Endothelial cell of umbilical vein (primary cell): Measurements from ENCODE around the gene TBC1D10A. TPM values are rescaled to one million over a fixed set of nuclear protein-coding genes. Genes with fewer than 3 reads are reported as not detected.
A peak's percentile ranks its signal among the peaks of the same experiment; 100 is the strongest.

Experiments used
- BruUV-seq: library from RNA; stranded (reverse); fragments of 400-500 nt; replicated peaks from 2 replicates; lab custom pipeline; 2021; lab: Mats Ljungman, UMichigan
- CTCF ChIA-PET: fragments of 300-600, 350-600 bp; sonication (Branson Sonifier 250); formaldehyde crosslinking; loops from one replicate; lab custom pipeline; 2021; ENCODE audit warnings: antibody characterized with exemption, inconsistent platforms; lab: Charles Lee
- POLR2A ChIA-PET: fragments of 300-600, 350-600 bp; sonication (Branson Sonifier 250); formaldehyde crosslinking; loops from one replicate; lab custom pipeline; 2021; ENCODE audit warnings: antibody characterized with exemption, inconsistent platforms; lab: Charles Lee
- DNase-seq: peaks from one replicate; pipeline ENCODE4 v3.0.0-alpha.2; 2011; ENCODE audit warnings: low read depth, low spot score
- FAIRE-seq: peaks from 2 replicates; lab custom pipeline; 2011; peaks lifted over from hg19 to GRCh38; lab: Jason Lieb, UNC
- H2AFZ ChIP-seq: 2 replicates; pipeline ENCODE4 v1.6.0; 2012; ENCODE audit warnings: low read depth, low read length, control low read depth, inconsistent platforms
- H3K27ac ChIP-seq: 2 replicates; pipeline ENCODE4 v1.5.1; 2011; ENCODE audit warnings: low read depth, mild to moderate bottlenecking, control low read depth, low read length, moderate library complexity; ENCODE audit not compliant: insufficient read depth
- H3K27me3 ChIP-seq, 2 experiments: 2 replicates each; pipeline versions ENCODE4 v1.6.0 to v1.6.1; 2011; ENCODE audit warnings: low read length in 2 of 2, mixed read lengths in 1 of 2; ENCODE audit not compliant: control insufficient read depth in 2 of 2, insufficient read depth in 2 of 2
- H3K36me3 ChIP-seq, 2 experiments: 2 replicates in 1 of 2; 3 replicates in 1 of 2; pipeline ENCODE4 v1.5.1; 2011; ENCODE audit warnings: low read length in 2 of 2, mild to moderate bottlenecking in 1 of 2, moderate library complexity in 1 of 2; ENCODE audit not compliant: control insufficient read depth in 2 of 2, insufficient read depth in 2 of 2; ENCODE audit errors: extremely low read depth in 1 of 2
- H3K4me1 ChIP-seq: 3 replicates; pipeline ENCODE4 v1.5.1; 2011; ENCODE audit warnings: mild to moderate bottlenecking, low read length; ENCODE audit not compliant: control insufficient read depth, insufficient read depth; ENCODE audit errors: extremely low read depth
- H3K4me2 ChIP-seq: 2 replicates; pipeline ENCODE4 v1.6.1; 2011; ENCODE audit warnings: low read length, control low read depth, mixed read lengths; ENCODE audit not compliant: insufficient read depth
- H3K4me3 ChIP-seq, 3 experiments: fragments of 200-600 bp in 1 of 3; sonication (generic), shearing (Covaris generic) in 1 of 3; replicated peaks in 1 of 3; 2 replicates each; pipeline ENCODE4 v1.5.1; 2011 to 2016; ENCODE audit warnings: control low read depth in 3 of 3, low read length in 3 of 3, mild to moderate bottlenecking in 2 of 3, inconsistent platforms in 1 of 3, low read depth in 1 of 3, moderate library complexity in 1 of 3; ENCODE audit not compliant: insufficient read depth in 1 of 3
- H3K79me2 ChIP-seq: 2 replicates; pipeline ENCODE4 v1.6.0; 2012; ENCODE audit warnings: low read length, inconsistent platforms; ENCODE audit not compliant: control insufficient read depth, insufficient read depth
- H3K9ac ChIP-seq: replicated peaks from 2 replicates; pipeline ENCODE3; 2011; ENCODE audit warnings: low read length, control low read depth; ENCODE audit not compliant: insufficient read depth; ENCODE audit errors: extremely low read depth
- H3K9me1 ChIP-seq: replicated peaks from 3 replicates; pipeline ENCODE4 v1.6.0; 2011; ENCODE audit warnings: mild to moderate bottlenecking, low read length; ENCODE audit not compliant: control insufficient read depth, insufficient read depth; ENCODE audit errors: extremely low read depth
- H3K9me3 ChIP-seq: replicated peaks from 2 replicates; pipeline ENCODE4 v1.5.1; 2012; ENCODE audit warnings: low read length, inconsistent platforms; ENCODE audit not compliant: control insufficient read depth, insufficient read depth
- H4K20me1 ChIP-seq: replicated peaks from 2 replicates; pipeline ENCODE3; 2011; ENCODE audit warnings: mild to moderate bottlenecking, low read length; ENCODE audit not compliant: control insufficient read depth, insufficient read depth; ENCODE audit errors: extremely low read depth
- CTCF ChIP-seq, 2 donors: IDR thresholded peaks; 1 replicate in 1 of 2; 2 replicates in 1 of 2; pipeline ENCODE4 v1.5.1; 2011; ENCODE audit warnings: low read length in 2 of 2, mild to moderate bottlenecking in 2 of 2, moderate library complexity in 2 of 2, control low read depth in 1 of 2, inconsistent platforms in 1 of 2, low read depth in 1 of 2; ENCODE audit not compliant: insufficient read depth in 1 of 2; ENCODE audit errors: extremely low read depth in 1 of 2
- EZH2 ChIP-seq: IDR thresholded peaks from 2 replicates; pipeline ENCODE4 v1.6.1; 2012; ENCODE audit warnings: borderline replicate concordance, low read depth, mild to moderate bottlenecking, moderate library complexity, low read length, inconsistent platforms; ENCODE audit not compliant: severe bottlenecking
- FOS ChIP-seq: IDR thresholded peaks from 2 replicates; pipeline ENCODE4 v1.6.1; 2011; ENCODE audit warnings: mild to moderate bottlenecking, low read length, moderate library complexity, borderline replicate concordance; ENCODE audit not compliant: insufficient read depth
- GATA2 ChIP-seq: IDR thresholded peaks from 2 replicates; pipeline ENCODE4 v1.7.0; 2011; ENCODE audit warnings: low read depth, mild to moderate bottlenecking, moderate library complexity, mixed read lengths, low read length; ENCODE audit not compliant: insufficient read length, insufficient read depth
- JUN ChIP-seq: IDR thresholded peaks from 2 replicates; pipeline ENCODE4 v1.6.1; 2011; ENCODE audit warnings: borderline replicate concordance, low read depth; ENCODE audit not compliant: insufficient read length, insufficient read depth
- MAX ChIP-seq: IDR thresholded peaks from 2 replicates; pipeline ENCODE4 v1.6.1; 2011; ENCODE audit not compliant: insufficient read depth, insufficient read length
- MYC ChIP-seq: IDR thresholded peaks from one replicate; pipeline ENCODE4 v1.6.1; 2011; ENCODE audit warnings: mild to moderate bottlenecking, low read depth, low read length
- POLR2A ChIP-seq: IDR thresholded peaks from 2 replicates; pipeline ENCODE4 v1.6.1; 2012; ENCODE audit warnings: low read depth, mild to moderate bottlenecking, control low read depth, low read length
- POLR2AphosphoS5 ChIP-seq: IDR thresholded peaks from 2 replicates; pipeline ENCODE4 v1.6.1; 2012; ENCODE audit warnings: low read depth, mild to moderate bottlenecking, control low read depth, low read length, moderate library complexity; ENCODE audit not compliant: insufficient read depth
- dilution Hi-C: fragments of 300-500 bp; cut with MboI; formaldehyde crosslinking; loops from one replicate; pipeline ENCODE4 v1.15.0; 2019; ENCODE audit warnings: low sequenced_read_pairs; ENCODE audit not compliant: extremely low pct_ligation_motif_present
- intact Hi-C: fragments of 100-400 bp; cut with micrococcal nuclease; formaldehyde crosslinking; loops from one replicate; pipeline ENCODE4 v1.10.0; 2022
- polyA plus RNA-seq, 4 experiments: library from polyadenylated mRNA; depleted of rRNA in 3 of 4; stranded (reverse) in 3 of 4; unstranded in 1 of 4; fragments of >200 nt; gene quantifications; 2 replicates each; pipeline versions ENCODE4 v1.2.1 to v1.2.3, GENCODE V29; 2011 to 2012; ENCODE audit warnings: missing spikeins in 1 of 4
- total RNA-seq: library from RNA; stranded (reverse); gene quantifications from 2 replicates; pipeline ENCODE4 v1.2.3, GENCODE V29; 2021

The TBC1D10A gene
- total and polyA plus RNA-seq, 2 donors (not counting 3 experiments of a cell fraction or from before 2014, with no cell fraction given) = 10.0 to 11.9 TPM

- Histone ChIP-seq H3K36me3 (no peaks in the 10 kb centered on the region), H3K27ac (no peak overlapping the region), H4K20me1 (no peaks in the 10 kb centered on the region), H3K27me3 (no peaks in the 10 kb centered on the region), H3K4me2 (no peak overlapping the region), H3K79me2 (no peaks in the 10 kb centered on the region), H3K4me3 (no peak overlapping the region), H3K9ac (no peak overlapping the region), H2AFZ (no peak overlapping the region), H3K9me1 (no peaks in the 10 kb centered on the region), H3K4me1 (no peaks in the 10 kb centered on the region), H3K9me3 (no peaks in the 10 kb centered on the region)
- CTCF ChIA-PET = interaction anchor here (0.7 to 2.5 kb wide), 2 partner anchors 27 to 54 kb away, joined by 4 to 9 read pairs; no protein-coding TSS in a partner anchor
- BruUV-seq = no TSS peak
- TF ChIP-seq MAX = no peak
- no peak for TF ChIP-seq CTCF (IDR thresholded peaks at IDR 0.05; ENCODE audit: extremely low read depth in 1 of 2, insufficient read depth in 1 of 2, low read depth in 1 of 2, low read length in 2 of 2)
- no peak for TF ChIP-seq POLR2AphosphoS5
- no peak for TF ChIP-seq MYC
- TF ChIP-seq GATA2 = no peak
- no peak for TF ChIP-seq JUN
- TF ChIP-seq EZH2 = no peak
- no peak for TF ChIP-seq FOS
- TF ChIP-seq POLR2A = no peak
- DNase-seq (no peak), FAIRE-seq (peak; percentile 55)
- intact Hi-C loops (no loop called here), dilution Hi-C loops (no loop called here)
- POLR2A ChIA-PET = no interaction called here
Measured at GRCh38 chr22:30314915-30315314, 11.8 kb downstream of the TBC1D10A start.
